Dermis microvascular lymphatic vessel endothelial cell (primary cell): ENCODE measurements around the gene APC2. TPM values are rescaled to one million over a fixed set of nuclear protein-coding genes. Genes with fewer than 3 reads are reported as not detected.

Experiments
- DNase-seq, 2 donors: peaks; one replicate each; pipeline versions ENCODE4 v3.0.0 to v3.0.0-alpha.2; 2010; ENCODE audit warnings: low read depth in 2 of 2
- total RNA-seq: library from RNA; depleted of rRNA; stranded (reverse); fragments of >200 nt; gene quantifications from 2 replicates; pipeline ENCODE4 v1.2.1, GENCODE V29; 2014

APC2 gene
- total RNA-seq, 1 donor from 2014 or later = under 0.01 TPM

DNA sequence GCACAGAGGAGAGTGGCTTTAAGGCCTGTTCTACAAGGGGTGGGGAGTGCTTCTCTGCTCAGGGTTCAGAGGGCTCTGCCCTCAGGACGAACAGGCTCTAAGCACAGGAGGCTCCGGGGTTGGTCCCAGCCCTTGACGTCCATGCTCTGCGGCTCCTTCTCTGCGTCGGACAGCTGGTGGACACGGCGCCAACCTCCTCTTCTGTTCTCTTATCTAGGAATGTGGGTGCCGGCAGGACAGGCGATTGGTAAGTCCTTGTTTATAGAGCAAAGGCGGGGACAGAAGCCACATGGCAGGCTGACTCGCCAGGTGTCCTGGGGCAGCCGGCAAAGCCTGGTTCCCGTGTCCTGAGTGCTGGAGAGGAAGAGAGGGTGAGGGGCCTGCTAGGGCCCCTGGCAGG is 20.2 kb upstream of the APC2 start:
- no peak for DNase-seq

DNA sequence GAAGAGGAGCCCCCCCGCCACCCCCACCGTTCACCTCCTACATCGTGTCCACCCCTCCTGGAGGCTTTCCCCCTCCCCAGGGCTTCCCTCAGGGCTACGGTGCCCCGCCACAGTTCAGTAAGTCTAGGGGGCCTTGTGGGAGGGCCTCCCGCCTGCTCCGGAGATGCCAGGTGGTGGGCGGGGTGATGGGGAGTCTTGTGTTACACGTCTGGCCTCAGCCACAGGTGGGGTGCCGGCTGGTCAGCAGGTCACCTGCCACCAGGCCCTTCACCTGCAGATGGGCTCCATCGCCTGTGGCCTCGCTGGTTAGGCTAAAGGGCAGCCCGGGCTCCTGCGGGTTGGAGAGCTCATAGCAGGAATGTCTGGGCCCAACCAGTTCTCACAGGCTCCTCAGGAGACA is 19.7 kb upstream of the APC2 start:
- no peak for DNase-seq

DNA sequence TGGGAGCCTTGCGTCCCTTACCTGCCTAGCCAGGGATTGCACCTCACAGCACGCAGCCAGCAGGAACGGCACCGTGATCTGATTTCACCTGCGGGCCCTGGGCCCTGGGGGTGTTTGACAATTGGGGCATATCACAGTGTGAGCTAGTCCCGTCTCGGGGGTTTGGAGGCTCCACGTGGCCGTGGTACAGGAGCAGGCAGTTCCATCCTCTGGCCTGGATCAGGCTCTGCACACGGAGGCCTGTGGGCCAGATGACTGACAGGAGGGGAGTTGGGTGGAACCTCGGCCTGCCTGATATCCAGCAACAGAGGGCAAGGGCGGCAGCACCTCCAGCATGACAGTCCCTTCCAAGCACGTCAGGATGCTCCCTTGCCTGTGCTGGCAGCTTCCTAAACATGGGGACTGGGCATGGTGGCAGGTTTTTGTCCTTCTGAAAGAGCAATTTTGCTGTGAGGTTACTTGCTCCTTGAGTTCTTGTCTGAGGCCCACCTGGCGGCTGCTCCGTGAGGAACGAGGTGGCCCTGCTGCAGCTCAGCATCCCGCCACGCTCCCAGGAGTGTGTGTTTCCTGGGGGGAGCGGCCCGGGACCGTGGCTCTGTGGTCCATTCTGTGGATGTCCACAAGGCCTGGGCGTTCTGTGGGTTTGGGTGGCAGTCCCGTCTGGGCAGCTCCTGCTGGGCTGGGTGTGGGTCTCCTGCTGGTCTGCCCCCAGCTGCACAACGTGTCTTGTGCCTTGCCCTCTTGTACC is 18.0 kb upstream of the APC2 start:
- DNase-seq = no peak

DNA sequence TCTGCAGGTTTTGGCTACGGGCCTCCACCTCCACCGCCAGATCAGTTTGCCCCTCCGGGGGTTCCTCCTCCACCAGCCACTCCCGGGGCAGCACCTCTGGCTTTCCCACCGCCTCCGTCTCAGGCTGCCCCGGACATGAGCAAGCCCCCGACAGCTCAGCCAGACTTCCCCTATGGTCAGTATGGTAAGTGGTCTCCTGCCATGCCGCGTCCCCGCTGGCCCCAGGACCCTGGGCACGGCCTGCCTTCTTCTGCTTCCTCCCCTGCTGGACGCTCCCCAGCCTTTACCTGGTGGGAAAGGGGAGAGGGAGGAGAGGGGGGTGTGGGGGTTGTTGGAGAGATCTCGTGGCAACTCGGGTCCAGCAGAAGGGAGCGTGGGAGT is 17.4 kb upstream of the APC2 start:
- DNase-seq = no peak

DNA sequence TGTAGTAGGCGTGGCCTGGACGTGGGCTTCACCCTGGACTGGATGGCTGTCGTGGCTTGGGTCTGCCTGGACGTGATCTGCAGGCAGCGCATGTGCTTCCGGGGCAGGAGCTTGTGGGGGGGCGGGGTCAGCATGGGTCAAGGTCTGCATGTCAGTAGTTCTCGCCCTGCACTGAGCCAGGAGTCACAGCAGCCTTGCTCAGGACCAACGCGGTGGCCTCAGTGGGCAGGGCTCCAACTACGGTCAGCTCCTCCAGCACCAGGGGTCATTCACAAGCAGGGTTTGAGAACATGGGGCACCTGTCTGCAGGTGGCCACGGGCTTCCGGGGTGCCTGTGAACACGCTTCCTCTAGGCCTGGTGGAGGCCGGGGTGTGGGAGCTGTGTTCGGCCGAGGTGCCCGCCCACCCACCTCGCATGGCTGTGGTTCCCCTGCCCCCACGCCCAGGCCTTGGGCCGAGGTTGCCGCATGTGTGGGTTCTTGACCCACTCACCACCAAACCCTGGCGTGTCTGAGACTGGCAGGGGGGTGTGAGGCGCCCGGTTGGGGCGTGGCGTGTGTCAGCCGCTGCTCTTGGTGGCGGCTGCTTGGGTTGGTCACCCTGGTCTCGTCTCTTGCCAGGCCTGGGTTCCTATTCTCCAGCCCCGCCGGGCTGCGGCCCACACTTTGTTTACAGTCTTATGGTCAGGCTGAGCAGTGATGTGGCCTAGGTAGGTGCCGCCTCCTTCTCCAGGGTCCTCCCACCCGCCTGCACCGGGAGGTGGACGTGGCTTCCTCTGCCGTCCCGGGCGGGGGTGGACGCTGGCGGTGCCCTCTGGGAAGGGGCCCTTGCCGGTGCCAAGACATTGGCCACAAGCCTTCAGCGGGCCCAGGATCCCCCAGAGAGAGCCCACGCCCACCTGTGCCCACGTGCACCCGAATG is 16.5 kb upstream of the APC2 start:
- DNase-seq = no peak

DNA sequence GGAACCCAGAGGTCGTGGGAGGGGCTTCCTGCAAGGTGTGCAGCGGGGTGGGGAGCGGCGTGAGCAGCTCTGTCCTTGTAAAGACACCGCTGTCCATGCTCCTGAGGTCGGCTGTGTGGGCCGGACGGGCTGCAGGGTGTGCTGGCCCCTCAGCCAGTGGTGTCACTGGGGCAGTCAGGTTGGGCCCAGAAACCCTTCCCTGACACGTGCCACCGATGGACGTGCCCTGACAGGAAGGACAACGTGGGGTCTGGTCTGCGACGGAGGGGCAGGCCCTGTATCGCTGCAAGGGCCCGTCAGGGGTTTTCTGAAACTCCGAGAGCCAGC is 15.9 kb upstream of the APC2 start:
- DNase-seq = no peak

DNA sequence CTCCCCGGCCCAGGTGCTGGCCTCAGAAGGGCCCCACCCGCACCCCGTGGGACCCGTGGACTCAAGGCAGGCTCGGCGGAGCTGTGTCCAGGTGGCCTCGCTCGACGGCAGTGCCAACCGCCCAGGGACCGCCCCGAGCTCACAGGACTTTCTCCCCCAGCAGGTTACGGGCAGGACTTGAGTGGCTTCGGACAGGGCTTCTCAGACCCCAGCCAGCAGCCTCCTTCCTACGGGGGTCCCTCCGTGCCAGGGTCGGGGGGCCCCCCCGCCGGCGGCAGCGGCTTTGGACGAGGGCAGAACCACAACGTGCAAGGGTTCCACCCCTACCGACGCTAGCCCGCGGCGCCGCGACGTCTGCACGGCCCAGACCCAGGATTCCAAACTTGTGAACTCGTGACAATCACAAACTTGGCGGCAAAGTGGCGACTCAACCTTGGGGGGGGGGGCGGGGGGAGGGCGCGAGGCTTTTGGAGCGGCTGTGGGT is 15.3 kb upstream of the APC2 start:
- DNase-seq = no peak

DNA sequence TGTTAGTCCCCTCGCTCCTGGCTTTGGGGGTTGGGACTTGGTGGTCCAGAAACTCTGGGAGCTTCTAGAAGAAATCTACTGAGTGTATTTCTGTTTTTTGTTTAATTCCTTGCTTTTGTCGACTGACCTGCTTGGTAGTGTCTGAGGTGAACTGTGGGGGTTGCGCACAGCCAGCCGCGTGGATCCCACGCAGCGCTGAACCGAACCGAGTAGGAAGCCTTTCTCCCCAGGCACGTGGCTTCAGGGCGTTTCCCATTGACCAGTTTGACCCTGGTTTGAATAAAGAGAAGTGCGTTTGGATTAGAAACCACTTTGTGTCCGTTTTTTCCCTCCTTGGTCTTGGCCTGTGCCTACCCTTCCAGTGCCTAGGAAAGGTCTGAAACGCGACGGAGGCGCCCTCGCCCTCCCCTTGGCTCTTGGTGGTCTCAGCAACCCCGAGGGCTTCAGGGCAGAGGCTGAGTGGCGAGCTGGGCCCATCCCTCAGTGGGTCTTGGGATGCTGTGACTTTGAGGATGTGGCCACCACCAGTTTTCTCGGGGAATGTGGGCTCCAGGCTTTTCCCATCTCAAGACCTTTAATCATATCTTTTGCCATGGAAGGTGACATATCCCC is 14.4 kb upstream of the APC2 start:
- no peak for DNase-seq

DNA sequence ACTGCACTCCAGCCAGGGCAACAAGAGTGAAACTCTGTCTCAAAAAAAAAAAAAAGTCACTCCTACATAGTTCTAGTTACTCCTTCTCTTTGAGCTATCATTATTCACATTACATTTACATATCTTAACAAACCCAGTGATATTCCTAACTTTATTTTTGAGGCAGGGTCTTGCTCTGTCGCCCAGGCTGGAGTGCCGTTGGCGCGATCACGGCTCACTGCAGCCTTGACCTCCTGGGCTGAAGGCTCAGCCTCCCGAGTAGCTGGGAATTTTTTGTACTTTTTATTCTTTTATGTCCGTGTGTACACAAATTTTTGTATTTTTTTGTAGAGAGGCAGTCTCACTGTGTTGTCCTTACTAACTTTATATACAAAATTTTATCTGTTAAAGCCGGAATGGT is 12.3 kb upstream of the APC2 start:
- DNase-seq = no peak

DNA sequence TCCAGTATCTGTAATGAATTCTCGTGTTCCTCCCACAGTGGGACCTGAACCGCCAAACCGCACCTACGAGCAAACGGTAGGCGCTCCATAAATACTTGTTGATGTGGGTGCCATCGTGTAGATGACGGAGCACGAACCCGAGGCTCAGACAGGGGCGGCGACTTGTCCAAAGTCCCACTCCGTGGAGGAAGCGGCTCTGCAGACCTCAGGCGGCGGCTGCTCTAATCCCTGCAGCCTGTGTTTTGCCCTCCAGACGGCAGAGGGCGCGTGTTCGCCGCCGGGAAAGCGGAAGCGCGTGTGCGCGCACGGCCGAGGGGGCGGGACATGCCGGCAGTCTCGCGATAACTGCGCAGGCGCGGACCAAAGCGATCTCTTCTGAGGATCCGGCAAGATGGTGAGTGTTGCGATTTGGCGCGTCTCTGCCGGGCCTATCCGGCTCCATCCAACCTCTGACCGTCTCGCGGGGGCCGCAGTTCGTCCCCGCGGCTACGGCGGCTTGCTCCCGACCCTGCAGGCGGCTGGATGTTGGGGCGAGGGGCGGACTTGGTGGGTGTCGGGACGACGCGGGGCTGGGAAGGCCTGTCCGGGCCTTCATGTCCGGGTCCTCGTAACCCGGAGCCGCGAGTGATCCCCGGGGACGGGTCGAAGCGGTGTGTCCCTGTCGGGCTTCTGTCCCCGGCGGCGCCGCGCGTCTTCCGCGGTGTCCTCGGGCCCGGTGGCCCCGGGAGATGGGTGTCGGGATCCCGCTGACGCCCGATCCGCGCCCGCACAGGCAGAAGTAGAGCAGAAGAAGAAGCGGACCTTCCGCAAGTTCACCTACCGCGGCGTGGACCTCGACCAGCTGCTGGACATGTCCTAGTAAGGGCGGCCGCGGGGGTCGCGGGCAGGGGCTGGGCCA is 11.6 kb upstream of the APC2 start, which contains the start of gene RPS15:
Gene RPS15 (plus strand): TSS at position 362 of the 898 bp plus-strand sequence. CDS start 30 bp downstream, at position 392.
- DNase-seq = peak; percentile 90 to 95

DNA sequence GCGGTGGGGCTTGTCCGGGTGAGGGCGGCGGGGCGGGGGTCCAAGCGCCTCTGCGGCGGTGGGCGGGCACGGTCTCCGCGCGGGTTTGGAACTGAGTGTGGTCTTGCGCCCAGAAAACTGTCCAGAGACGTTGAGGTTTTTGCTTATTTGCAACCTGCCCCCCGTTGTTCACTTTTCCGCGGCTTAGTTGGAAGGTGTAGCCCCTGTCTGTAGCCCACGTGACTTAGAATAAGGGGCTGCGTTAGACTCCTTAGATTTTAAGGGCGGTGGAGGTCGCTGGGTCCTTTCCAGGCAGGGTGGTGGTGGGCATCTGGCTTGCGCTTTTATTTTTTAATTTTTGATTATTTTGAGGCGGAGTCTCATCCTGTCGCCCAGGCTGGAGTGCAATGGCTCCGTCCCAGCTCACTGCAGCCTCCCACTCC is 11.0 kb upstream of the APC2 start:
- no peak for DNase-seq

DNA sequence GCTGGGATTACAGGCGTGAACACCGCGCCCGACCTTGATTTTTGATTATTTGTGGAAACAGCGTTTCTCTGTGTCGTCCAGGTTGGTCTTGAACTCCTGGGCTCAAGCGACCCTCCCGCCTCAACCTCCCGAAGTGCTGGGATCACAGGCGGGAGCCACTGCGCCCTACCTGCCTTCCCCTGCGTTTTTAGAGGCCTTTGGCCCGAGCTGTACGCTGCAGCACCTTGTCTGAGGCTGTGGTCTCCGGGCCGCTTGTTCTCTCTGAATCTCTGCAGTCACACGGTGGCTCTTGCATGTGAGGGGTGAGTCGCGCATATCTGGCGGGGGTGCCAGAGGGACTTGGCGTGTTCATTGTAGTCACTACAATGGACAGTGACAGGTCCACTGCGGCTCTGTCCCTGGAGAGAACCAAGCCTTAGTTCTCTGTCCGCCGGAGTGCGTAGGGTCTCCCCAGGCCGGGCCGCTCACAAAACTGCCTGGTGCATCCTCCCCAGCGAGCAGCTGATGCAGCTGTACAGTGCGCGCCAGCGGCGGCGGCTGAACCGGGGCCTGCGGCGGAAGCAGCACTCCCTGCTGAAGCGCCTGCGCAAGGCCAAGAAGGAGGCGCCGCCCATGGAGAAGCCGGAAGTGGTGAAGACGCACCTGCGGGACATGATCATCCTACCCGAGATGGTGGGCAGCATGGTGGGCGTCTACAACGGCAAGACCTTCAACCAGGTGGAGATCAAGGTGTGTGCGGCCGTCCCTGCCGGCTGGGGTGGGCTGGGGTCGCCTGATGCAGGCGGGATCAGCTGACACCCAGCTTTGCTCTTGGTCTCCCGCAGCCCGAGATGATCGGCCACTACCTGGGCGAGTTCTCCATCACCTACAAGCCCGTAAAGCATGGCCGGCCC is 10.2 kb upstream of the APC2 start:
- peak in 1 of 2 donors; percentile 36 for DNase-seq

DNA sequence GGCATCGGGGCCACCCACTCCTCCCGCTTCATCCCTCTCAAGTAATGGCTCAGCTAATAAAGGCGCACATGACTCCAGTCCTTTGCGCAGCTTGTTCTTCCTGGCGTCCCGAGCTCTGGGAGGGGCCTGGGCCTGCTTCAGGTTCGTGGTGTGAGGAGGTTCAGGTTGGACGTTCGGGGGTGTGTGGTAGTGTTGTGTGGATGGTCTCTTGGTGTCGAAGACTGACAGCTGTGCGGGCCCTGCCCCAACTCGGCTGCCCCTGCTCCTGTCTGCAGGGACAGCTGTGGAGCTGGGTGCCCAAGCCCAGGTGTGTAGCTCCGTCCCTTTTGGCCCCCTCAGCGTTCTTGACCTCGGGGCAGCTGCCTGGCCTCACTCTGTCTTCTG is 9.5 kb upstream of the APC2 start:
- DNase-seq = no peak

DNA sequence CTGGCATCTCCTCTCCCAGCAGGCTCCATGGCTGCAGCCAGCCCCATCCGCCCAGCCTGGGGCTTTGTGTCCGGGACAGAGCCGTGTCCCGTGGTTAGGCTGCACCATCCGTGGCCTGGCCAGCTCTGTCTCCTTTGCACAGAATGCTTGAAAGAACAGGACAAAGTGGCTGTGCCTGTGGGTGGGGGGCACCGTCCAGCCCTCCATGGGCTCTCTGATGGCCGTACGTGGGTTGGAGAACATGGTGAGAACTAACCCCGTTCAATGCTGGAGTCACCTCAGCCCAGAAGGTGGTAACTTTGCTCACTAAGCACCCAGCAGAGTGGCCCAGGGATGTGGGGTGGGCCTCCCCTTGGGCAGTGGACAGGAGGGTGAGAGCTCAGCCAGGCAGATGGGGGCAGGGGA is 8.9 kb upstream of the APC2 start:
- DNase-seq = no peak

DNA sequence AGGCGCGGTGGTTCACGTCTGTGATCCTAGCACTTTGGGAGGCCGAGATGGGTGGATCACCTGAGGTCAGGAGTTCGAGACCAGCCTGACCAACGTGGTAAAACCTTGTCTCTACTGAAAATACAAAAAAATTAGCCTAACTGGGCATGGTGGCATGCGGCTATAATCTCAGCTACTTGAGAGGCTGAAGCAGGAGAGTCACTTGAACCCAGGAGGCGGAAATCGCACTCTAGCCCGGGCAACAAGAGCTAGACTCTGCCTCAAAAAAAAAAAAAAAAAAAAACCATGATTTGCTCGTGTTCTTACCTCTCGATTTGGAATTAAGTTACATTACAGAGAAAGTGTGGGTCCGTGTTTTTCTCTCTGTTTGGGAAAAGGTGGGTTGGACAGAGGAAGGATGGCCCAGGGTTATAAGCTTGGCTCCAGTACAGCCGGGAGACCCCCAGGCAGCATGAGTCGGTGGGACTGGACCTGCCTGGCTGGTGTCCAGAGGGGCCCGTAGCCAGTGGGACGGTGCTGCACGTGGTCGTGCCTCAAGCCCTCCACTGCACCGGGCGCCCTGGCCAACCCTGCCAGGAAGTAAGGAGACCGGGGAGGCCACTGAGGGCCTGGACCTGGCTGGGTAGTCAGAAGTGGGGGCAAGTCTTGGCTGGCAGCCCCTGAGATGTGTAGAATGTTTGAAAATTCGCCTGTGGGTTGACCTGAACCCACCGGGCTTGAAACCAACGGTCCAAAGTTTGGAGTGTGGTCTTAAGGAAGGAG is 8.1 kb upstream of the APC2 start:
- DNase-seq = no peak

DNA sequence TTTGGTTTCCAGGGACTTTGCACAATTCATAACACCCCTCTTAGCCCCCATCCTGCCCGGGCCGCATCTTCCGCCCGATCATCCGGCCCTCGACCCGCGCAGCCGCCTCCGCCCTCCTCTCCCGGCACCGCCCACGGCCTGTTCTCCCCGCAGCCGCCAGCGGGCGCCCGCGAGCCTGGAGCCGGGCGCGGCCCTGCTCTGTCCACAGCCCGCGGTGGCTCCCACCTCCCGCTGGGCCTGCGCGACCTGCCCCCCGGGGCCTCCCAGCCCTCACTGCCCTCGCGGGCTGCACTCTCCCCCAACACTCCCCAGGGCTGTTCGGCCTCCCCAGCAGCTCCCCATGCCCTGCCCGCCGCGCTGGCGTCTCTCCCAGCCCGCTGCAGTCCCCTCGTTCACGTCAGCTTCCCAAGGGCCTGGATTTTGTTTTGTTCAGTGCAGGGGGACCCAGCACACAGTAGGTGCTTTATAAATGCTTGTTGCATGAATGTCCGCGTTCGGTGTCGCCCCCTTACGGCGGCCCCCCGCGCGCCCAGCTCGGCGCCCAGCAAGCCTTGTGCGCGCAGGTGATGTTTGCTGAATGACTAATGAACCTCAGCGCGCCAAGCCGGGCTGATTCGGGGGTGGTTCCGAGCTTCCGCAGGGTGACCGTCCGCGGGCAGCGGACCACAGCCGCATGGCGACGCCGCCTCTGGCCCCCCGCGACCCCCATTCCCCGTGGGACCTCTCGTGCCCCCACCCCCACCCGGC is 4.6 kb upstream of the APC2 start:
- peak in 1 of 2 donors; percentile 52 for DNase-seq

DNA sequence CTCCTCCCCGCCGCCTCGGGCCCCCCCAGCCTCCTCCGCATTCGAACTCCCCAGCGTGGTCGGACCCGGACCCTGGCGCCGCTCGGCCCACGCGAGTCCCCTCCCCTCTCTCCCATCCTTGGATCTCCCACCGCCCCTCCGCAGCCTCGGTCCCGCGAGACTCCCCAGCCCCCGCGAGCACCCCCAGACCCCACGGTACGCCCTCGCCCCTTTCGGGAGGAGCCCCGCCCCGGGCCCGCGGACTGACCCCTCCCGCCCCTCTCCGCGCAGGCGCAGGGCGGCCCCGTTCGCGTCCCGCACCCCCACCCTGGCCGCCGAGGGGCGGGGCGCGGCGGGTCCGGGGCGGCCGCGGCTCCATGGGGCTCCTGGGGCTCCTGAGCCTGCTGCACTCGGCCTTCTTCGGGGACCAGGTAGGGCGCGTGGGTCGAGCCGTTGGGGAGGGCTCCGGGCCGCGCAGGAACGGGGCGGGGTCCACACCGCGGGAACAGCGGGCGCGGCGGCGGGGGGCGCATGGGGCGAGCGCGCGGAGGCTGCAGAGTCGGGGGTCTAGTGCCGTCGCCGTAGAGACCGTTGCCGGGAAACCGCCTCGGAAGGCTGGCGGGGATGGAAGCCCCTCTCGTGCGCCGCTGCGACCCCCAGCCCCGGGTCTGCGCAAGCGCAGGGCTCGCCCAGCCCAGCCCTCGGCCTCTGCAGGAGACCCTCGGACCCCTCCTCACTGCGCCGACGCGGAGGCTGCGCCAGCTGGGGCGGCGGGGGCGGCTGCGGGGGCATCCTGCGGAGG is 3.8 kb upstream of the APC2 start:
- DNase-seq = no peak
